Muscle layer of duodenum (tissue), 2 donors: ENCODE data around the gene ACTRT2.

Experiments used
- H3K27ac ChIP-seq: one replicate; pipeline ENCODE4 v1.7.0; 2013; ENCODE audit warnings: mild to moderate bottlenecking, low read length
- H3K27me3 ChIP-seq: one replicate; pipeline ENCODE4 v1.7.0; 2013; ENCODE audit warnings: low read depth, mild to moderate bottlenecking, control low read depth, low read length
- H3K36me3 ChIP-seq, 2 donors: one replicate each; pipeline ENCODE4 v1.7.0; 2013; ENCODE audit warnings: low read length in 2 of 2, control low read depth in 1 of 2, mild to moderate bottlenecking in 1 of 2; ENCODE audit not compliant: insufficient read depth in 2 of 2, control insufficient read depth in 1 of 2
- H3K4me1 ChIP-seq, 2 donors: one replicate each; pipeline ENCODE4 v1.7.0; 2013; ENCODE audit warnings: low read length in 2 of 2, mild to moderate bottlenecking in 2 of 2, control low read depth in 1 of 2, moderate library complexity in 1 of 2; ENCODE audit not compliant: insufficient read depth in 2 of 2, control insufficient read depth in 1 of 2
- H3K4me3 ChIP-seq, 2 donors: one replicate each; pipeline ENCODE4 v1.7.0; 2013; ENCODE audit warnings: low read length in 2 of 2, low read depth in 1 of 2, mild to moderate bottlenecking in 1 of 2
- H3K9me3 ChIP-seq, 2 donors: one replicate each; pipeline ENCODE4 v1.7.0; 2013; ENCODE audit warnings: low read length in 2 of 2, control low read depth in 1 of 2, mild to moderate bottlenecking in 1 of 2; ENCODE audit not compliant: control insufficient read depth in 1 of 2
- donor health status: healthy.

ACTRT2 gene

GRCh38 chr1:3024019-3024418, 2.8 kb downstream of the ACTRT2 start:
- H3K4me1 ChIP-seq, result no peaks in the 10 kb centered on the region
- H3K36me3 ChIP-seq, result no peaks in the 10 kb centered on the region
- H3K27ac ChIP-seq, result no peak overlapping the region
- H3K27me3 ChIP-seq, result no peaks in the 10 kb centered on the region
- no peaks in the 10 kb centered on the region for H3K9me3 ChIP-seq
- H3K4me3 ChIP-seq, result no peak overlapping the region

DNA sequence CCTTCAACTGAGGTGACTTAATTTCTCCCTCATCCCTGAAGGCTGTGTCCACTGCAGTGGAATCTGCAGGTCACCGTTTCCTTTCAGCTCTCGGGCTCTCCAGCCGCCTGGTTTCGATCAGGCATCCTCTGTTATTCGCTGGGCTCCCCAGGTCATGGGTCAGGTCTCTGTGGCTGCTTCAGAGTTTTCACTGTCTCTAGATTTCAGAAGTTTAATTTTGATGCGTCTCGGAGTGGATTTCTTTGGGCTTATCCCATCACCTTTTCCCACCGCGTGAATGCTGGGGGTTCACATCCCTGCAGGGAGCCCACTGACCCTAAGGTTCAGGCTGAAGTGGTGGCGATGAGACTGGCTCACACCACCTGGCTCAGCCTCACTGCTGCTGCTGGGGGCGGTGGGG, 3.3 kb downstream of the ACTRT2 start:
- no peaks in the 10 kb centered on the region for H3K27me3 ChIP-seq
- H3K36me3 ChIP-seq, result no peaks in the 10 kb centered on the region
- no peak overlapping the region for H3K4me3 ChIP-seq
- H3K4me1 ChIP-seq, result no peaks in the 10 kb centered on the region
- H3K27ac ChIP-seq, result no peak overlapping the region
- no peaks in the 10 kb centered on the region for H3K9me3 ChIP-seq

GRCh38 chr1:3026124-3026523, 4.9 kb downstream of the ACTRT2 start:
- Histone ChIP-seq H3K27me3 (no peaks in the 10 kb centered on the region), H3K27ac (no peak overlapping the region), H3K4me3 (no peak overlapping the region), H3K4me1 (no peaks in the 10 kb centered on the region), H3K36me3 (no peaks in the 10 kb centered on the region), H3K9me3 (no peaks in the 10 kb centered on the region)

- no peaks in the 10 kb centered on the region for H3K4me1 ChIP-seq
- H3K9me3 ChIP-seq, result no peaks in the 10 kb centered on the region
- no peaks in the 10 kb centered on the region for H3K27me3 ChIP-seq
- H3K36me3 ChIP-seq, result no peaks in the 10 kb centered on the region
- H3K4me3 ChIP-seq, result no peak overlapping the region
- no peak overlapping the region for H3K27ac ChIP-seq
Observed at GRCh38 chr1:3026581-3027391, 5.5 kb downstream of the ACTRT2 start.

DNA sequence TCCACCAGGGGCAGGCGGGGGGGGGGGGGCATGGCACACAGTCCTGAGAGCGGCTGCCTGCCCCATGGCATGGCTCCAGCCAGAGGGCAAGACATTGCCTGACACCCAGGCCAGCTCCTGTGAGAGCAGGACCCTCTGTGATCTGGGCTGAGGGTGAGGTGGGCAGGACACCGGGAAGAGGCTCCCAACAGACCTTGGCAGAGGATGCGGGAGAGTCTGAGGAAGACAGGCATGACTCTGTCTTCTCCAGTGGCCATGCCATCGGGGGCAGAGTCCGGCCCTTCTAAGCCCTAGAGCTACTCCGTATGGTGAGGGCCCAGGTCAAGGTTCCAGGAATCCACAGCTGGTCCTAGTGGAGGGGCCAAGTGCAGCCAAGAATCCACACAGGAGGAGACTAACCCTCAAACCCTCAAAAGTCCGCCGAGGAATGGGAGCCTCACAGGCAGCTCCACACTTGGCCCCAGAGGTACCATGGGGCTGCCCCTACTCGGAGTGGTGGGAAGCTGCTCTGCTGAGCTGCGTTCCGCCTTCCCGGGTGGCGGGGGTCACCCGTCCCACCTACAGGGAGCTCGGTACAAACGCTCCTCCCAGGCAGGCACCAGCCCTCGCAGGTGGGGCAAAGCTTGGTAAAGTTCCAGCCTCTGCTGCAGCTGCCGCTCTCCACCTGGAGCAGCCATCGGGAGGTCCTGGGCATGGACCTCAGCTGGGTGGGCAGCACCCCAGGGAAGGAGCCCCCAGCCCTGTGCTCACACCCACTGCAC, 6.5 kb downstream of the ACTRT2 start:
- H3K4me3 ChIP-seq, result no peak overlapping the region
- H3K9me3 ChIP-seq, result no peaks in the 10 kb centered on the region
- H3K27me3 ChIP-seq, result no peaks in the 10 kb centered on the region
- H3K27ac ChIP-seq, result no peak overlapping the region
- H3K36me3 ChIP-seq, result no peaks in the 10 kb centered on the region
- H3K4me1 ChIP-seq, result no peaks in the 10 kb centered on the region

DNA sequence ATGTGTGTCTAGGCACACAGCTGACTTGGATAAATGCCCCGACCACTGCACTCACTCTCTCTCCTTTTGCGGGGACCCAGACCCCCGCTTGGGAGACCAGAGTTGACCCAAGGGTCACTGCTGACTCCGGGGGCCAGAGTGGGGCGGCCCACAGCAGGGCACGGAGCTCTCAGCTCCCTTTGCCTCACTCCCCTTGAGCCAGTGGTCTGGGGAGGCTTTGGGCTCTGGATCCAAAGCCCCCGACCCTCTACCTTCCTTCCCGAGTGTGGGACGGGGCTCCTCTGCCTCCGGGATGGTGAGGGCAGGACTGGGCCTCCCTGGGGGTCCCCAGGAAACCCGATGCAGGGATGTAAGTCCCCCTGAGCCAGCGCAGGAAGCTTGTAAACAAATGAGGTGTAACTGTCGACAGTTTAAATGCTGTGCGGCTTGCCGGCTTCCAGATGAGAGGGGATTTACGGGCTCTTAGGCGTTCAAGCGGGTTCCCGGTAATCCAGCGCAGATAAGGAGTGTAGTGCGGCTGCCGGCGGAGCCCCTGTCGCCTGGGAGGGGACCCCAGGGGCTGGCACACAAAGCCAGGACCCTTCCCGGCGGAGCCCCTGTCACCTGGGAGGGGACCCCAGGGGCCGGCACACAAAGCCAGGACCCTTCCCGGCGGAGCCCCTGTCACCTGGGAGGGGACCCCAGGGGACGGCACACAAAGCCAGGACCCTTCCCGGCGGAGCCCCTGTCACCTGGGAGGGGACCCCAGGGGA, 7.4 kb downstream of the ACTRT2 start:
- H3K4me1 ChIP-seq, result no peaks in the 10 kb centered on the region
- no peaks in the 10 kb centered on the region for H3K27me3 ChIP-seq
- no peaks in the 10 kb centered on the region for H3K36me3 ChIP-seq
- no peak overlapping the region for H3K4me3 ChIP-seq
- no peak overlapping the region for H3K27ac ChIP-seq
- no peaks in the 10 kb centered on the region for H3K9me3 ChIP-seq

DNA sequence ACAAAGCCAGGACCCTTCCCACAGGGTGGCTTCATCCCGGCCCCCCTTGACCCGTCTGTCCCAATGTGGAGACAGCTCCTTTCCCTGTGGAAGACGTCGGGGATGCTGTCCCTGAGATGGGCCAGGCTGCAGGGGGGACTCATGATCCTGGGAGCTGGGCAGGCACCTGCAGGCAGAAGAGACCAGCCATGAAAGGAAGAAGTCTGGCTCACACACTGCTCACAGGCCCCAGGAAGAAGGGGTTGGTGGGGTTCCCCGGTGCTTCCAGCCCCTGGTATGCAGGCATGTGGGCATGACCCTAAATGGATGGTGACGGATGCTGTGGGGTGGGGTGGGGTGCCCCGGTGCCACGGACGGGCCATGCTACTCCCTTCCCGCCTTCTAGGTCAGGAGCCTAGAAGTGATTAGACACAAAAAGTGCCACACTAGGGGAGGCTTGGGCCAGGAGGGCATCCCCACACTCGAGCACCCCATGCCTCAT, 8.3 kb downstream of the ACTRT2 start:
- no peak overlapping the region for H3K27ac ChIP-seq
- H3K9me3 ChIP-seq, result no peaks in the 10 kb centered on the region
- H3K27me3 ChIP-seq, result no peaks in the 10 kb centered on the region
- H3K4me1 ChIP-seq, result no peaks in the 10 kb centered on the region
- no peaks in the 10 kb centered on the region for H3K36me3 ChIP-seq
- H3K4me3 ChIP-seq, result no peak overlapping the region

GRCh38 chr1:3029991-3030662, 8.9 kb downstream of the ACTRT2 start:
- no peaks in the 10 kb centered on the region for H3K36me3 ChIP-seq
- no peak overlapping the region for H3K27ac ChIP-seq
- no peaks in the 10 kb centered on the region for H3K27me3 ChIP-seq
- no peaks in the 10 kb centered on the region for H3K9me3 ChIP-seq
- H3K4me1 ChIP-seq, result no peaks in the 10 kb centered on the region
- no peak overlapping the region for H3K4me3 ChIP-seq

DNA sequence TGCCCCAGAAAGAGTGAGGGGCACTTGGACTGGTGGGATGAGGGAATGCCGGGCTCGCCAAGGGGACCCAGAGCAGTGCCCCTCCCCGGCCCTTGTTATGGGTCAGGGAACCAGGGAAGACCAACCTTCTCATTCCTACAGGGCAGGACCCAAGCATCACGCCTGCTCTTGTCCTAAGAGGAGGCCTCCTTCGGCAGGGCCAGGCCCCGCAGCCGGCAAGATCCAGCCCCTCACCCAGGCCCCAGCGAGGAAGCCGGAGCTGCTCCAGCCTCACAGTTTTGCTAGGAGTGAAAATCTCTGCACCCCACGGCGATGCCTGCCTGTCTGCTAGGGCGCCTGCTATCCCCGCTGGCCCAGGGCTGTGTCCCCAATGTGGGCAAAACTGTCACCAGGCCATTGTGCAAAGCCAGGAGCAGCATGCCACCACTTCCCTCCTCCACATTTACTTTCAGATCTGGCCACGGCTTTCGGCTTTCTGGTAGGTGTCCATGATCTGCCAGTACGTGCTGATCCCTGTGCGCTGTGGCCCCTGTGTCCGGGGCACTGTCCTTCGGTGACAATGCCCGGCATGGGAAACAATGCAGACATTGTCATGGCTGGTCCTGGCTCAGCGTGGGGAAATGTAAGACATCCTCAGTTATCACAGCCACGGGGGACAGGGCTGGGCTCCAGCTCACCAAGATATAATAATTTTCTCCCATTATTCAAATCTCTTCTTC, 9.6 kb downstream of the ACTRT2 start:
- no peaks in the 10 kb centered on the region for H3K9me3 ChIP-seq
- no peaks in the 10 kb centered on the region for H3K27me3 ChIP-seq
- H3K27ac ChIP-seq, result no peak overlapping the region
- no peak overlapping the region for H3K4me3 ChIP-seq
- no peaks in the 10 kb centered on the region for H3K36me3 ChIP-seq
- H3K4me1 ChIP-seq, result no peaks in the 10 kb centered on the region

GRCh38 chr1:3031401-3032221, 10.3 kb downstream of the ACTRT2 start:
- Histone ChIP-seq H3K4me3 (no peak overlapping the region), H3K9me3 (no peaks in the 10 kb centered on the region), H3K27me3 (no peaks in the 10 kb centered on the region), H3K36me3 (no peaks in the 10 kb centered on the region), H3K27ac (no peak overlapping the region), H3K4me1 (no peaks in the 10 kb centered on the region)
